OCI-LY7 (cell line): ENCODE results near the gene CBFA2T3. TPM values are rescaled to one million over a fixed set of nuclear protein-coding genes. Genes with fewer than 3 reads are reported as not detected.

Experiments
- BruUV-seq: library from RNA; stranded (reverse); fragments of 400-500 nt; replicated peaks from 2 replicates; lab custom pipeline; 2021; lab: Mats Ljungman, UMichigan
- CTCF ChIA-PET: fragments of 300-600 bp; sonication (Branson Sonifier 250); formaldehyde crosslinking; loops from one replicate; lab custom pipeline; 2022; ENCODE audit warnings: antibody characterized with exemption; ENCODE audit not compliant: unreplicated experiment; lab: Charles Lee
- POLR2A ChIA-PET: fragments of 300-600 bp; sonication (Branson Sonifier 250); formaldehyde crosslinking; loops from one replicate; lab custom pipeline; 2022; ENCODE audit warnings: antibody characterized with exemption; lab: Charles Lee
- DNase-seq: peaks from one replicate; pipeline ENCODE4 v3.0.0-alpha.2; 2015; ENCODE audit warnings: low spot score
- H2AFZ ChIP-seq: fragments of 200-600 bp; sonication (generic), shearing (Covaris generic); 2 replicates; pipeline ENCODE4 v1.6.1; 2014; ENCODE audit warnings: mild to moderate bottlenecking, antibody characterized with exemption, low read length, moderate library complexity
- H3K27ac ChIP-seq: fragments of 200-600 bp; sonication (generic); 2 replicates; pipeline ENCODE4 v1.5.1; 2014; ENCODE audit warnings: mixed run types, low read depth, mild to moderate bottlenecking, moderate library complexity, low read length, inconsistent platforms; ENCODE audit not compliant: poor library complexity, severe bottlenecking
- H3K36me3 ChIP-seq: fragments of 200-600 bp; sonication (generic); 2 replicates; pipeline ENCODE4 v1.6.1; 2014; ENCODE audit warnings: mild to moderate bottlenecking, antibody characterized with exemption, low read length, moderate library complexity, mixed read lengths; ENCODE audit not compliant: insufficient read depth
- H3K4me1 ChIP-seq: fragments of 200-600 bp; sonication (generic); 2 replicates; pipeline ENCODE4 v1.5.1; 2014; ENCODE audit warnings: mild to moderate bottlenecking, low read length; ENCODE audit not compliant: insufficient read depth, poor library complexity, severe bottlenecking
- H3K4me2 ChIP-seq: fragments of 200-600 bp; sonication (generic); 2 replicates; pipeline ENCODE4 v1.6.1; 2014; ENCODE audit warnings: mild to moderate bottlenecking, low read length
- H3K4me3 ChIP-seq: fragments of 200-600 bp; sonication (generic); 2 replicates; pipeline ENCODE4 v1.5.1; 2014; ENCODE audit warnings: mild to moderate bottlenecking, low read depth, low read length; ENCODE audit not compliant: poor library complexity, severe bottlenecking
- H3K79me2 ChIP-seq: fragments of 200-600 bp; sonication (generic); 2 replicates; pipeline ENCODE4 v1.6.1; 2016; ENCODE audit warnings: low read depth, mild to moderate bottlenecking, low read length, moderate library complexity, mixed read lengths; ENCODE audit not compliant: insufficient read depth
- H3K9me2 ChIP-seq: fragments of 200-600 bp; sonication (generic); 2 replicates; pipeline ENCODE4 v1.6.1; 2016; ENCODE audit warnings: mild to moderate bottlenecking, low read length, mixed read lengths; ENCODE audit not compliant: insufficient read depth
- H3K9me3 ChIP-seq: fragments of 200-600 bp; sonication (generic); 2 replicates; pipeline ENCODE4 v1.6.1; 2014; ENCODE audit warnings: mild to moderate bottlenecking, mixed run types, low read length, mixed read lengths
- H4K20me1 ChIP-seq: fragments of 200-600 bp; sonication (generic); 2 replicates; pipeline ENCODE4 v1.6.1; 2014; ENCODE audit warnings: mild to moderate bottlenecking, antibody characterized with exemption, low read length, moderate library complexity, mixed read lengths; ENCODE audit not compliant: insufficient read depth
- CTCF ChIP-seq: fragments of 200-600 bp; sonication (generic); conservative IDR thresholded peaks from 2 replicates; pipeline ENCODE4 v1.5.1; 2014; ENCODE audit warnings: mild to moderate bottlenecking, antibody characterized with exemption, low read length, moderate library complexity, mixed read lengths
- EZH2phosphoT487 ChIP-seq: fragments of 200-600 bp; sonication (generic); IDR thresholded peaks from 2 replicates; pipeline ENCODE4 v1.6.1; 2018; ENCODE audit warnings: low read depth, borderline replicate concordance, mild to moderate bottlenecking, mixed run types, antibody characterized with exemption, low read length, moderate library complexity, mixed read lengths
- intact Hi-C: fragments of 100-400 bp; cut with micrococcal nuclease; formaldehyde crosslinking; loops from one replicate; pipeline ENCODE4 v1.10.0; 2022; ENCODE audit not compliant: unreplicated experiment
- total RNA-seq, 2 experiments: library from RNA; depleted of rRNA in 1 of 2; stranded (reverse); fragments of >200 nt in 1 of 2; shearing (Covaris generic) in 1 of 2; gene quantifications; 2 replicates each; pipeline ENCODE4 v1.2.3, GENCODE V29; 2014 to 2022

The CBFA2T3 gene
- total RNA-seq, 2 experiments from 2014 or later, result 1.1 to 48.0 TPM

- Histone ChIP-seq H3K4me3 (no peak overlapping the region), H3K36me3 (no peaks in the 10 kb centered on the region), H3K27ac (no peak overlapping the region), H3K4me2 (no peak overlapping the region), H2AFZ (no peak overlapping the region), H3K4me1 (peaks cover 8% of the 10 kb centered on the region), H3K79me2 (no peaks in the 10 kb centered on the region), H4K20me1 (no peaks in the 10 kb centered on the region), H3K9me3 (no peaks in the 10 kb centered on the region), H3K9me2 (no peaks in the 10 kb centered on the region)
- TF ChIP-seq EZH2phosphoT487, result no peak
- TF ChIP-seq CTCF, result no peak
- intact Hi-C loops, result no loop called here
- BruUV-seq, result no TSS peak
- POLR2A ChIA-PET, result no interaction called here
- CTCF ChIA-PET, result no interaction called here
- no peak for DNase-seq
These were observed 48.6 kb upstream of the CBFA2T3 start for GRCh38 chr16:89025636-89026035.

- no peak overlapping the region for H3K4me3 ChIP-seq
- H3K9me3 ChIP-seq, result no peaks in the 10 kb centered on the region
- no peak overlapping the region for H3K4me2 ChIP-seq
- H3K79me2 ChIP-seq, result no peaks in the 10 kb centered on the region
- no peak overlapping the region for H3K27ac ChIP-seq
- POLR2A ChIA-PET, result no interaction called here
- BruUV-seq, result no TSS peak
- CTCF ChIA-PET, result no interaction called here
- H3K9me2 ChIP-seq, result no peaks in the 10 kb centered on the region
- no peak overlapping the region for H2AFZ ChIP-seq
- no peak for DNase-seq
- intact Hi-C loops, result no loop called here
- no peaks in the 10 kb centered on the region for H4K20me1 ChIP-seq
- TF ChIP-seq EZH2phosphoT487, result no peak
- TF ChIP-seq CTCF, result no peak
- H3K36me3 ChIP-seq, result no peaks in the 10 kb centered on the region
- H3K4me1 ChIP-seq, result peaks cover 8% of the 10 kb centered on the region
These were observed 47.6 kb upstream of the CBFA2T3 start for GRCh38 chr16:89024546-89025060.

DNA sequence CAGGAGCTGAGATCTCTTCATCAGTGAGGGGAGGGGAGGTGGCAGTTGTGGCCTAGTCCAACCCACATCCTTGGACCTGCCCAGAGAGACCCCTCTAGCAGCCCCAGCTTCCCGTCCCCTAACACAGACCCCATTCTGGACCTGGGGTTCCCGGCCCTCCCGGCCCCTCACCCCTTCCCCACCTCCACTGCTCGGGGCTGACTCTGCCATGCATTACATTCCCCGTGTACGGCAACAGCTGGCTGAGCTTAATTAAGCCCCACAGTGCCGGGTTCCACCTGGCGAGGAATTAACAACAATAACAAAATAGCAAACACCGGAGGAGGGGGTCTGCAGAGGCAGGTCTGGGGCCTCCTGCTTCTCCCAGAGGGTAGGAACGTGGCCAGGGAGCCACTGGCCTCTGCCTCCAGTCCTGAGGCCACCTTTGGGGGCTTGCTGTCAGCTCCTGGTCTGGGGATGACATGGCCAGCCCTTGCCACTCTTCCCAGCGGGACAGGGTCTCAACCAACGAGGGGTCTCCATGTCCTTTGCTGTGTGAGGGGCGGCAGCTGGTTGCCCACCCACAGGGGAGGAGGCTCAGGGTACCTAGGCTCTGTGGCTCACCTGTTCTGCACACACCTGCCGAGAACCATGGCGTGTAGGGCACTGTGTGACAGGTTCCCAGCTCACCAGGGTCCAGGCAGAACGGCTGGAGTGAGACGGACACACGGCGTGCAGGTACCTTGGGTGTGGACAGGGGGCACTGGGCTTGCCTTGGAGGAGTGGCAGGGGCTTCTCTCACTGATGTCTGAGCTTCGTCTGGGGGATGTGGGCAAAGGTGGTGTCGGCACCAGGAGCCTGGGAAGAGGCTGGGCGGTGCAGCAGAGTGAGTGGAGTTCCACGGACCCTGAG, 46.9 kb upstream of the CBFA2T3 start:
- Histone ChIP-seq H3K4me3 (no peak overlapping the region), H3K4me1 (peaks cover 8% of the 10 kb centered on the region), H2AFZ (no peak overlapping the region), H3K9me2 (no peaks in the 10 kb centered on the region), H3K4me2 (no peak overlapping the region), H3K27ac (no peak overlapping the region), H3K9me3 (no peaks in the 10 kb centered on the region), H3K79me2 (no peaks in the 10 kb centered on the region), H3K36me3 (no peaks in the 10 kb centered on the region), H4K20me1 (no peaks in the 10 kb centered on the region)
- DNase-seq, result no peak
- intact Hi-C loops, result no loop called here
- no peak for TF ChIP-seq CTCF
- no peak for TF ChIP-seq EZH2phosphoT487
- BruUV-seq, result no TSS peak
- POLR2A ChIA-PET, result no interaction called here
- CTCF ChIA-PET, result no interaction called here
